Endothelial cell (in vitro differentiated cells): Measurements from ENCODE around the gene ETV6. TPM values are rescaled to one million over a fixed set of nuclear protein-coding genes. Genes with fewer than 3 reads are reported as not detected.

ENCODE experiments used
- DNase-seq: peaks from one replicate; pipeline ENCODE4 v3.0.0; 2021; ENCODE audit warnings: low spot score
- H3K27ac Mint-ChIP-seq: one replicate; pipeline ENCODE4 v1.8.0; 2021; ENCODE audit warnings: mixed read lengths, inconsistent platforms; ENCODE audit not compliant: unreplicated experiment
- H3K27me3 Mint-ChIP-seq: one replicate; pipeline ENCODE4 v1.8.0; 2021; ENCODE audit warnings: mild to moderate bottlenecking, moderate library complexity, mixed read lengths, inconsistent platforms; ENCODE audit not compliant: unreplicated experiment
- H3K36me3 Mint-ChIP-seq: one replicate; pipeline ENCODE4 v1.8.0; 2021; ENCODE audit warnings: mild to moderate bottlenecking, low read depth, mixed read lengths, inconsistent platforms; ENCODE audit not compliant: unreplicated experiment
- H3K4me1 Mint-ChIP-seq: one replicate; pipeline ENCODE4 v1.8.0; 2021; ENCODE audit warnings: mild to moderate bottlenecking, mixed read lengths, inconsistent platforms; ENCODE audit not compliant: unreplicated experiment
- H3K4me3 Mint-ChIP-seq: one replicate; pipeline ENCODE4 v1.8.0; 2021; ENCODE audit warnings: mild to moderate bottlenecking, mixed read lengths, inconsistent platforms; ENCODE audit not compliant: unreplicated experiment
- H3K9me3 Mint-ChIP-seq: one replicate; pipeline ENCODE4 v1.8.0; 2021; ENCODE audit warnings: mixed read lengths, inconsistent platforms; ENCODE audit not compliant: unreplicated experiment
- total RNA-seq: library from RNA; stranded (reverse); fragmentation: NEBNext Ultra II Directional; extraction: Animal tissue kit (Norgen Biotek cat#: 25700); gene quantifications from one replicate; pipeline ENCODE4 v1.2.1, GENCODE V29; 2021; ENCODE audit not compliant: unreplicated experiment
- TF ChIP-seq, protein P1 (sequence below): fragments of 200-600 bp; sonication (generic); IDR thresholded peaks from one replicate; pipeline ENCODE4 v1.5.0; 2021; ENCODE audit warnings: antibody characterized with exemption; ENCODE audit not compliant: unreplicated experiment

The ETV6 gene
- total RNA-seq, 1 donor from 2014 or later, result 98.7 TPM

DNA sequence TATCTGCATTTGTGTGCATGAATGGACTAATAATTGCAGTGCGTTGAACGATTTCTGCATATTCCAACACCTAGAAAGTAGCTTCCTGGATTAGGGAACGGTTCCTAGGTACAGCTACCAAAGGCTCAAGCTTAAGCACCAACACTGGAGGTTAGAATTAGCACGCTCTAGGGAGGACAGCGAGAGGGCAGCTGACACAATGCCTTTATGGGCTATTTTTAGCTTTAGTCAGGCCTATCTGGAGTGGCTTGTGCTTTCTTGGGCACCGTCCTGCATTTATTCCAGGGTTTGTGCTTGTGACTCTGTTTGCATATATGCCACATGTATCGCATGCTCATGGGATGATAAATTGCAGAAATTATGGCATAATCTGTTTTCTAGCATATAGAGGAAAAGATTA, 13.7 kb downstream of the ETV6 start:
- peaks cover 52% of the 10 kb centered on the region for H3K36me3 Mint-ChIP-seq
- peaks cover 67% of the 10 kb centered on the region for H3K4me1 Mint-ChIP-seq
- no peak overlapping the region for H3K27ac Mint-ChIP-seq
- peaks cover 3% of the 10 kb centered on the region for H3K27me3 Mint-ChIP-seq
- no peak overlapping the region for H3K4me3 Mint-ChIP-seq
- DNase-seq, result no peak
- TF ChIP-seq, protein P1, sequence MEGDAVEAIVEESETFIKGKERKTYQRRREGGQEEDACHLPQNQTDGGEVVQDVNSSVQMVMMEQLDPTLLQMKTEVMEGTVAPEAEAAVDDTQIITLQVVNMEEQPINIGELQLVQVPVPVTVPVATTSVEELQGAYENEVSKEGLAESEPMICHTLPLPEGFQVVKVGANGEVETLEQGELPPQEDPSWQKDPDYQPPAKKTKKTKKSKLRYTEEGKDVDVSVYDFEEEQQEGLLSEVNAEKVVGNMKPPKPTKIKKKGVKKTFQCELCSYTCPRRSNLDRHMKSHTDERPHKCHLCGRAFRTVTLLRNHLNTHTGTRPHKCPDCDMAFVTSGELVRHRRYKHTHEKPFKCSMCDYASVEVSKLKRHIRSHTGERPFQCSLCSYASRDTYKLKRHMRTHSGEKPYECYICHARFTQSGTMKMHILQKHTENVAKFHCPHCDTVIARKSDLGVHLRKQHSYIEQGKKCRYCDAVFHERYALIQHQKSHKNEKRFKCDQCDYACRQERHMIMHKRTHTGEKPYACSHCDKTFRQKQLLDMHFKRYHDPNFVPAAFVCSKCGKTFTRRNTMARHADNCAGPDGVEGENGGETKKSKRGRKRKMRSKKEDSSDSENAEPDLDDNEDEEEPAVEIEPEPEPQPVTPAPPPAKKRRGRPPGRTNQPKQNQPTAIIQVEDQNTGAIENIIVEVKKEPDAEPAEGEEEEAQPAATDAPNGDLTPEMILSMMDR, result no peak
- no peaks in the 10 kb centered on the region for H3K9me3 Mint-ChIP-seq

DNA sequence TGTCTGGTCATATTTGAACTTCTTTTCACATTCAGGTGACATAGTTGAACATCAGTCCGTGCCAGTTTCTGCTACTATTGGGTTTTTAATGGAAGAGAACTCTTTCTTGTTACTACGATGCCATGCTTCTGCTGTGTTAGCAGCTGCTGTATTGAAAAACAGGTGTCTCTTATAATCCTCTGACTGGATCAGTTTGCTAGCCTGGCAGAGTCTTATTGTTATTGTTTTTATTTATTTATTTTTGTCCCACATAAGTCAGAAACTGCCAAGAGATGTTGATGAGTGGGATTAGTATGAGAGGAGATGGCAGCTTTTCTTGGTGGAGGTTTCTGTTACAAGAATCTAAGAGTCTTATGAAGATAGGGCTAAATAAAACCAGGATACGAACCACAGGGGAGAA, 14.6 kb downstream of the ETV6 start:
- DNase-seq, result no peak
- Mint-ChIP-seq H3K27me3 (peaks cover 3% of the 10 kb centered on the region), H3K36me3 (peaks cover 52% of the 10 kb centered on the region), H3K4me1 (peaks cover 68% of the 10 kb centered on the region), H3K9me3 (no peaks in the 10 kb centered on the region), H3K4me3 (peak overlapping the region; percentile 65), H3K27ac (no peak overlapping the region)
- TF ChIP-seq, protein P1, result no peak

DNA sequence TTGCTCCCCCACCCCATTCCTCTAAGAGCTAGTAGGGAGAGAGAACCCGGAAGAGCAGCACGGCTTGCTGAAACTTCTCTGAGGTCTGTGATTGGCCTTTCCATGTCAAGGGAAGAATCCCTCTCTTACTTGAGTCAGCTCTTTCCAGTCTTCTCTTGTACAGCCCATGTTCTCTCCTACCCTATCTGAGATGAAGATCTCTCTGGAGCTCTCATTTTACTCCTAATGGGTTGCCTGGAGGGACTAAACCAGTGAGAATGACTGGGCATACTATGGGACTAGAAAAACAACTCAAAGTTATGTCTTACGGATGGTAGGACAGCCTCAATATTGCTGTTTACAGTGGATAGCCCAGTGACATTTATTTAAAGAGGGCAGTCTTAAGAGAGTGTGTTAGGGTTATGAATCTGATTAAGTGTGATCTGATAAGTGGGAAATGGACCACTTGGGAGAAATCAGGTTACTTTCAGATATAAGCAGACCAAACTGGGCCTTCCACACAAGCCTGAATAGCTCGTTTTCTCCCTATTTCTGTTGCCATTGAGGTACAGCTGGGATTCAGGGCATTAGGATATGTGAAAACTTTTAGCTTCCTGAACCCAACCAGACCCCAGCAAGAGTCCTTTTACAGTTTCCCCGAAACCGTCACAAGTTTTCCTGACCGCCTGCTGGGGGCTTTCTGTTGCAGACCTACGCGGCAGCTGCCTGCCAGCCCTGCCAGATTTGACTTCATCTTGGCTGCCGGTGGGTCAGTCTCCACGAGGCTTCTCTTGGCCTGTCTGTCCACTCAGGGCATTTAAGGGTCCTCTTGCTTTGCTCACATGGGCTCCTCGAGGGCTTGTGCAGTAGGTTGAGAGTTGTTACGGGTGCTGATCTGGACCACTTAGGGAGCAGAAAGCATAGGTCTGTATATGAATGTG, 16.9 kb downstream of the ETV6 start:
- H3K36me3 Mint-ChIP-seq, result peaks cover 48% of the 10 kb centered on the region
- H3K4me3 Mint-ChIP-seq, result peak overlapping the region; percentile 31
- peaks cover 3% of the 10 kb centered on the region for H3K27me3 Mint-ChIP-seq
- TF ChIP-seq, protein P1, result no peak
- H3K9me3 Mint-ChIP-seq, result no peaks in the 10 kb centered on the region
- peaks cover 77% of the 10 kb centered on the region for H3K4me1 Mint-ChIP-seq
- DNase-seq, result no peak
- H3K27ac Mint-ChIP-seq, result no peak overlapping the region

DNA sequence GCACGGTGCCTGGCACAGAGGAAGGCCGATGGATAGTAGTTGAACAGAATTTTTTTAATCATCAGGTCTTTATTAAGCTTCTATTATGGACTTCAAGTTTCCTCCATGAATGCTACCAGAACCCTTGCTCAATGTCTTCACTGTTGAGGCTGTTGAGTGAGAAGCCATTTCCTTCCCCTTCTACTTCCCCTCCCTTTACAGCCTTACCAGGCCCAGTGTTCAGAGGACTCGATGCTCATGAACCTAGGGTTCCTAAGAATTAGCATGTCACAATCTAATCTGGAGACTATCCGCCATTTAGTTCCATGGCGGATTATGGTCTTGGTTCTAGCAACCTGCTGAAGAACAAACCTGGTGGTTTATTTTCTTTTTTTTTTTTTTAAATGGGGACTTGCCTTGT, 17.7 kb downstream of the ETV6 start:
- Mint-ChIP-seq H3K27me3 (peaks cover 3% of the 10 kb centered on the region), H3K4me1 (peaks cover 77% of the 10 kb centered on the region), H3K36me3 (peaks cover 45% of the 10 kb centered on the region), H3K4me3 (peak overlapping the region; percentile 31), H3K27ac (no peak overlapping the region), H3K9me3 (no peaks in the 10 kb centered on the region)
- no peak for DNase-seq
- TF ChIP-seq, protein P1, result no peak

DNA sequence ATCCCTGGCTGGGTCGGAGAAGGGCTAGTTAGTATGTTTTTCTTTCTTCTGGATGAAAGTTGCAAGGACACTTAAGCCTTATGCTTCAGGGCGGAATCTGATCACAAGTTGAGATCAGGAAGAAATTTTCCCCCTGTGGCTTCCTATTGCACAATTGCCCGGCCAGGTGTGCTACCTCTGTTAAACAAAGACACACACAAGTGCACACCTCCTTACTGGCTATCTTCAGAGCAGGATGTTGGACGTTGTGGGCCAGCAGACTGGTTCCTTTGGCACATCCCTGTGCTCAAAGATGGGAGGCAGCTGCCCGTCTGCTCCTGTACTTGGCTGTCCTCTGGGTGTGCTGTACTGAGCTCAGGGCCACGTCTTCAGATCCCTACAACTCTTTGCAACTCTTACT, 19.1 kb downstream of the ETV6 start:
- H3K4me1 Mint-ChIP-seq, result peaks cover 80% of the 10 kb centered on the region
- DNase-seq, result no peak
- TF ChIP-seq, protein P1, result no peak
- H3K36me3 Mint-ChIP-seq, result peaks cover 41% of the 10 kb centered on the region
- H3K4me3 Mint-ChIP-seq, result no peak overlapping the region
- no peaks in the 10 kb centered on the region for H3K9me3 Mint-ChIP-seq
- H3K27me3 Mint-ChIP-seq, result peaks cover 3% of the 10 kb centered on the region
- H3K27ac Mint-ChIP-seq, result no peak overlapping the region
